Activated CD4-positive, alpha-beta T cell treated with anti-CD3 and anti-CD28 coated beads for 24 hours (primary cell): ENCODE results near the gene PTK7.

Experiments used
- DNase-seq, 2 donors: peaks; one replicate each; pipeline ENCODE4 v3.0.0-alpha.2; 2020; ENCODE audit warnings: low read depth in 2 of 2

Gene PTK7

DNA sequence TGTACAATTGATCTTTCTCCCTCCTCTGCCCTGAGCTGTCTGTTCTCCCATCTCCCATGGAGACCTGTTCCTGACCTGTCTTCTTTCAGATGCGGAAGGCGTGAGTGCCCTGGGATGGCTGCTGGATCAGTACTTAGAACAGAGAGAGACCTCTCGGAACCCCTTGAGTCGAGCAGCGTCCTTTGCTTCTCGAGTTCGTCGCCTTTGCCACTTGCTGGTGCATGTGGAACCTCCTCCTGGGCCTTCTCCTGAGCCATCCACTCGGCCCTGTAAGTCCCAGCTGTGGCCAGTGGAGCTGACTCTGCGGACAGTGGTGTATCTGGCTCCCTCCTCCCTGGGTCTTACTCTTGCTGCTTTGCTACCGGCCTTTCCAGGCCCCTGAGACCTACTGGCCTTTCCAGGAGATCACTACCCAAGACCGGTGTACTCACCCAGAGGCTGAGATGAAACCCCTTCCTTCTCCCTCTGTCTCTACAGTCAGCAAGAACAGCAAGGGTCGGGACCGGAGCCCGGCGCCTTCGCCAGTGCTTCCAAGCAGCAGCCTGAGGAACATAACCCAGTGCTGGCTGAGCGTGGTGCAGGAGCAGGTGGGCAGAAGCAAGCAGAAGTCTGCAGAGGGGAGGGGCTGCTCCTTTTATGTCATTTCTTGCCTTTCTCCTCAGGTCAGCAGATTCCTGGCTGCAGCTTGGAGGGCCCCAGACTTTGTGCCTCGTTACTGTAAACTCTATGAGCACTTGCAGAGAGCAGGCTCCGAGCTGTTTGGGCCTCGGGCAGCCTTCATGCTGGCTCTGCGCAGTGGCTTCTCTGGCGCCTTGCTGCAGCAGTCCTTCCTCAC lies 128.4 kb downstream of the PTK7 start:
- no peak for DNase-seq

DNA sequence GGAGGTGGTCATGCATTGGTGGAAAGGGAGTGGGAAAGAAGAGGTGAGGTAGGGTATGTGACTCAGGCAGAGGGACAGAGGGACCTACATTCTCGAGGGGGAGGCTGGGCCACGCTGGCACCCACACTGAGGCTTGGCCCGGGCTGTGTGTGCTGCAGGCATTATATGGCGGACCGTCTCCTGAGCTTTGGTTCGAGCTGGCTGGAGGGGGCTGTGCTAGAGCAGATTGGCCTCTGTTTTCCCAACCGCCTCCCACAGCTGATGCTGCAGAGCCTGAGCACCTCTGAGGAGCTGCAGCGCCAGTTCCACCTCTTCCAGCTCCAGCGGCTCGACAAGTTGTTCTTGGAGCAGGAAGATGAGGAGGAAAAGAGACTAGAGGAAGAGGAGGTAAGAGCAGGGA lies 129.7 kb downstream of the PTK7 start:
- no peak for DNase-seq

- no peak for DNase-seq
Measured at GRCh38 chr6:43207286-43207685, 131.2 kb downstream of the PTK7 start.
